CD8-positive, alpha-beta memory T cell (primary cell): ENCODE measurements around the gene LORICRIN. TPM values are rescaled to one million over a fixed set of nuclear protein-coding genes. Genes with fewer than 3 reads are reported as not detected.

Source experiments
- CTCF ChIA-PET: fragments of 350-600 bp; sonication (Branson Sonifier 250); formaldehyde crosslinking; loops from one replicate; lab custom pipeline; 2021; ENCODE audit warnings: antibody characterized with exemption; lab: Charles Lee
- POLR2A ChIA-PET: fragments of 350-600 bp; sonication (Branson Sonifier 250); formaldehyde crosslinking; loops from one replicate; lab custom pipeline; 2021; ENCODE audit warnings: antibody characterized with exemption; lab: Charles Lee
- DNase-seq, 5 donors: peaks; one replicate each; pipeline versions ENCODE4 v3.0.0 to v3.0.0-alpha.2; 2020 to 2022; ENCODE audit warnings: mixed read lengths in 1 of 5
- H3K27ac ChIP-seq: one replicate; pipeline ENCODE4 v1.7.0; 2013; ENCODE audit warnings: low read depth, mild to moderate bottlenecking, low read length, moderate library complexity
- H3K27me3 ChIP-seq: 2 replicates; pipeline ENCODE4 v1.7.0; 2013; ENCODE audit warnings: low read length, mild to moderate bottlenecking; ENCODE audit not compliant: insufficient read depth, poor library complexity, severe bottlenecking
- H3K36me3 ChIP-seq: 2 replicates; pipeline ENCODE4 v1.7.0; 2013; ENCODE audit warnings: mild to moderate bottlenecking, low read length, moderate library complexity; ENCODE audit not compliant: insufficient read depth
- H3K4me1 ChIP-seq: 2 replicates; pipeline ENCODE4 v1.7.0; 2013; ENCODE audit warnings: mild to moderate bottlenecking, low read length, moderate library complexity; ENCODE audit not compliant: insufficient read depth
- H3K4me3 ChIP-seq: 2 replicates; pipeline ENCODE4 v1.7.0; 2013; ENCODE audit warnings: mild to moderate bottlenecking, low read length
- H3K9me3 ChIP-seq: 2 replicates; pipeline ENCODE4 v1.7.0; 2013; ENCODE audit warnings: mild to moderate bottlenecking, low read length
- H3K27ac Mint-ChIP-seq, 8 donors: one replicate each; pipeline ENCODE4 v1.8.0; 2020 to 2021; ENCODE audit warnings: mixed read lengths in 8 of 8, mild to moderate bottlenecking in 6 of 8, inconsistent platforms in 3 of 8, moderate library complexity in 3 of 8
- H3K27me3 Mint-ChIP-seq, 2 donors: one replicate each; pipeline ENCODE4 v1.8.0; 2020 to 2021; ENCODE audit warnings: mixed read lengths in 2 of 2, mild to moderate bottlenecking in 1 of 2, moderate library complexity in 1 of 2
- H3K36me3 Mint-ChIP-seq, 3 donors: one replicate each; pipeline ENCODE4 v1.8.0; 2020 to 2021; ENCODE audit warnings: mixed read lengths in 3 of 3, inconsistent platforms in 1 of 3, mild to moderate bottlenecking in 1 of 3
- H3K4me1 Mint-ChIP-seq, 3 donors: one replicate each; pipeline ENCODE4 v1.8.0; 2020 to 2021; ENCODE audit warnings: mixed read lengths in 3 of 3, inconsistent platforms in 1 of 3, mild to moderate bottlenecking in 1 of 3
- H3K4me3 Mint-ChIP-seq, 7 donors: one replicate each; pipeline ENCODE4 v1.8.0; 2020 to 2021; ENCODE audit warnings: mixed read lengths in 7 of 7, mild to moderate bottlenecking in 6 of 7, moderate library complexity in 4 of 7, inconsistent platforms in 2 of 7
- H3K9me3 Mint-ChIP-seq, 5 donors: one replicate each; pipeline ENCODE4 v1.8.0; 2020 to 2022; ENCODE audit warnings: mixed read lengths in 5 of 5, mild to moderate bottlenecking in 3 of 5, moderate library complexity in 2 of 5, inconsistent platforms in 1 of 5
- polyA plus RNA-seq: library from polyadenylated mRNA; unstranded; fragments of 300-500 nt; fragmentation: Illumina TruSeq; gene quantifications from one replicate; pipeline ENCODE4 v1.2.3, GENCODE V29; 2021
- total RNA-seq, 2 experiments: library from RNA; stranded (reverse); gene quantifications; one replicate each; pipeline ENCODE4 v1.2.3, GENCODE V29; 2021

The LORICRIN gene
- total and polyA plus RNA-seq, 3 experiments from 2014 or later: not detected

- peaks cover 9% of the 10 kb centered on the region for H3K4me1 ChIP-seq
- peaks cover 0 to 4% (median 0%) of the 10 kb centered on the region in 5 donors for H3K9me3 Mint-ChIP-seq
- no peaks in the 10 kb centered on the region for H3K36me3 ChIP-seq
- H3K27ac Mint-ChIP-seq: peak overlapping the region in 1 of 8 donors; percentile 13
- H3K27ac ChIP-seq: no peak overlapping the region
- no peaks in the 10 kb centered on the region for H3K9me3 ChIP-seq
- peak overlapping the region in 2 of 7 donors; percentile 12 to 19 for H3K4me3 Mint-ChIP-seq
- H3K27me3 Mint-ChIP-seq: peaks cover 18 to 33% of the 10 kb centered on the region in 2 donors
- H3K4me3 ChIP-seq: no peak overlapping the region
- ChIA-PET POLR2A (no interaction called here), CTCF (no interaction called here)
- no peaks in the 10 kb centered on the region for H3K27me3 ChIP-seq
- peaks cover 8 to 20% (median 11%) of the 10 kb centered on the region in 3 donors for H3K4me1 Mint-ChIP-seq
- H3K36me3 Mint-ChIP-seq: peaks cover 0 to 3% (median 0%) of the 10 kb centered on the region in 3 donors
- DNase-seq: no peak
Observed at GRCh38 chr1:153292740-153293479, 33.4 kb downstream of the LORICRIN start.

- Mint-ChIP-seq H3K27ac (no peak overlapping the region), H3K9me3 (peaks cover 0 to 4% (median 0%) of the 10 kb centered on the region in 5 donors), H3K27me3 (peaks cover 18 to 33% of the 10 kb centered on the region in 2 donors), H3K4me3 (peak overlapping the region in 3 of 7 donors; percentile 12 to 23 (median 19)), H3K36me3 (peaks cover 0 to 3% (median 0%) of the 10 kb centered on the region in 3 donors), H3K4me1 (peaks cover 8 to 20% (median 11%) of the 10 kb centered on the region in 3 donors)
- no peaks in the 10 kb centered on the region for H3K36me3 ChIP-seq
- H3K4me1 ChIP-seq: peaks cover 9% of the 10 kb centered on the region
- no peak for DNase-seq
- H3K27me3 ChIP-seq: no peaks in the 10 kb centered on the region
- no peak overlapping the region for H3K27ac ChIP-seq
- POLR2A ChIA-PET: no interaction called here
- CTCF ChIA-PET: no interaction called here
- H3K4me3 ChIP-seq: no peak overlapping the region
- no peaks in the 10 kb centered on the region for H3K9me3 ChIP-seq
Observed at GRCh38 chr1:153293480-153293775, 33.9 kb downstream of the LORICRIN start.

GRCh38 chr1:153293851-153294250, 34.4 kb downstream of the LORICRIN start:
- peaks cover 18 to 33% of the 10 kb centered on the region in 2 donors for H3K27me3 Mint-ChIP-seq

GRCh38 chr1:153302308-153302707, 42.8 kb downstream of the LORICRIN start:
- ChIA-PET POLR2A (no interaction called here), CTCF (no interaction called here)
- Mint-ChIP-seq H3K4me1 (no peaks in the 10 kb centered on the region), H3K36me3 (no peaks in the 10 kb centered on the region), H3K27ac (no peak overlapping the region), H3K9me3 (no peaks in the 10 kb centered on the region), H3K27me3 (peaks cover 6 to 12% of the 10 kb centered on the region in 2 donors), H3K4me3 (no peak overlapping the region)
- no peak for DNase-seq
- no peaks in the 10 kb centered on the region for H3K27me3 ChIP-seq
- H3K27ac ChIP-seq: no peak overlapping the region
- H3K36me3 ChIP-seq: no peaks in the 10 kb centered on the region
- H3K9me3 ChIP-seq: no peaks in the 10 kb centered on the region
- H3K4me1 ChIP-seq: no peaks in the 10 kb centered on the region
- no peak overlapping the region for H3K4me3 ChIP-seq

More at GRCh38 chr1:153293851-153294250, 34.4 kb downstream of the LORICRIN start:
- H3K4me1 ChIP-seq: peaks cover 9% of the 10 kb centered on the region
- no peaks in the 10 kb centered on the region for H3K36me3 ChIP-seq
- POLR2A ChIA-PET: no interaction called here
- H3K36me3 Mint-ChIP-seq: peaks cover 0 to 3% (median 0%) of the 10 kb centered on the region in 3 donors
- peaks cover 8 to 20% (median 11%) of the 10 kb centered on the region in 3 donors for H3K4me1 Mint-ChIP-seq
- H3K9me3 Mint-ChIP-seq: peaks cover 0 to 4% (median 0%) of the 10 kb centered on the region in 5 donors
- no peak for DNase-seq
- H3K9me3 ChIP-seq: no peaks in the 10 kb centered on the region
- CTCF ChIA-PET: no interaction called here
- no peaks in the 10 kb centered on the region for H3K27me3 ChIP-seq
- H3K4me3 ChIP-seq: no peak overlapping the region
- H3K27ac ChIP-seq: no peak overlapping the region
- H3K4me3 Mint-ChIP-seq: peak overlapping the region in 5 of 7 donors; percentile 9 to 44 (median 12)
- H3K27ac Mint-ChIP-seq: peak overlapping the region in 4 of 8 donors; percentile 23 to 74 (median 32)

GRCh38 chr1:153305682-153306081, 46.2 kb downstream of the LORICRIN start:
- Mint-ChIP-seq H3K9me3 (no peaks in the 10 kb centered on the region), H3K4me3 (no peak overlapping the region), H3K4me1 (no peaks in the 10 kb centered on the region), H3K27me3 (peaks cover 8 to 22% of the 10 kb centered on the region in 2 donors), H3K27ac (peak overlapping the region in 1 of 8 donors; percentile 37), H3K36me3 (no peaks in the 10 kb centered on the region)
- no peaks in the 10 kb centered on the region for H3K27me3 ChIP-seq
- H3K4me3 ChIP-seq: no peak overlapping the region
- H3K27ac ChIP-seq: no peak overlapping the region
- CTCF ChIA-PET: no interaction called here
- H3K4me1 ChIP-seq: no peaks in the 10 kb centered on the region
- POLR2A ChIA-PET: no interaction called here
- no peak for DNase-seq
- no peaks in the 10 kb centered on the region for H3K9me3 ChIP-seq
- no peaks in the 10 kb centered on the region for H3K36me3 ChIP-seq

GRCh38 chr1:153306303-153307220, 47.1 kb downstream of the LORICRIN start:
- Histone ChIP-seq H3K27me3 (no peaks in the 10 kb centered on the region), H3K9me3 (no peaks in the 10 kb centered on the region), H3K4me3 (no peak overlapping the region), H3K4me1 (no peaks in the 10 kb centered on the region), H3K27ac (no peak overlapping the region), H3K36me3 (no peaks in the 10 kb centered on the region)
- H3K4me1 Mint-ChIP-seq: no peaks in the 10 kb centered on the region
- ChIA-PET CTCF (no interaction called here), POLR2A (no interaction called here)
- peaks cover 8 to 22% of the 10 kb centered on the region in 2 donors for H3K27me3 Mint-ChIP-seq
- no peak overlapping the region for H3K4me3 Mint-ChIP-seq
- H3K27ac Mint-ChIP-seq: no peak overlapping the region
- no peaks in the 10 kb centered on the region for H3K9me3 Mint-ChIP-seq
- DNase-seq: no peak
- no peaks in the 10 kb centered on the region for H3K36me3 Mint-ChIP-seq

- DNase-seq: no peak
- POLR2A ChIA-PET: no interaction called here
Observed at GRCh38 chr1:153307221-153307600, 47.7 kb downstream of the LORICRIN start.

GRCh38 chr1:153308540-153308939, 49.1 kb downstream of the LORICRIN start:
- Histone ChIP-seq H3K27me3 (no peaks in the 10 kb centered on the region), H3K36me3 (no peaks in the 10 kb centered on the region), H3K4me1 (no peaks in the 10 kb centered on the region), H3K27ac (no peak overlapping the region), H3K9me3 (no peaks in the 10 kb centered on the region), H3K4me3 (no peak overlapping the region)
- DNase-seq: no peak
- Mint-ChIP-seq H3K4me3 (no peak overlapping the region), H3K36me3 (no peaks in the 10 kb centered on the region), H3K4me1 (no peaks in the 10 kb centered on the region), H3K27ac (no peak overlapping the region), H3K9me3 (no peaks in the 10 kb centered on the region), H3K27me3 (peaks cover 6 to 26% of the 10 kb centered on the region in 2 donors)
- ChIA-PET POLR2A (no interaction called here), CTCF (no interaction called here)

More at GRCh38 chr1:153307221-153307600, 47.7 kb downstream of the LORICRIN start:
- no peaks in the 10 kb centered on the region for H3K9me3 Mint-ChIP-seq
- Histone ChIP-seq H3K4me3 (no peak overlapping the region), H3K27me3 (no peaks in the 10 kb centered on the region), H3K36me3 (no peaks in the 10 kb centered on the region), H3K9me3 (no peaks in the 10 kb centered on the region), H3K27ac (no peak overlapping the region), H3K4me1 (no peaks in the 10 kb centered on the region)
- no peaks in the 10 kb centered on the region for H3K4me1 Mint-ChIP-seq
- H3K36me3 Mint-ChIP-seq: no peaks in the 10 kb centered on the region
- no peak overlapping the region for H3K27ac Mint-ChIP-seq
- H3K27me3 Mint-ChIP-seq: peaks cover 8 to 26% of the 10 kb centered on the region in 2 donors
- CTCF ChIA-PET: no interaction called here
- no peak overlapping the region for H3K4me3 Mint-ChIP-seq
